Immature natural killer cell (primary cell): Measurements from ENCODE around the gene INO80B. TPM values are rescaled to one million over a fixed set of nuclear protein-coding genes. Genes with fewer than 3 reads are reported as not detected.

Experiments
- DNase-seq, 3 donors: peaks; one replicate each; pipeline ENCODE4 v3.0.0; 2022; ENCODE audit warnings: mixed read lengths in 1 of 3
- H3K27ac Mint-ChIP-seq, 6 donors: one replicate each; pipeline ENCODE4 v1.8.0; 2020; ENCODE audit warnings: mixed read lengths in 6 of 6, mild to moderate bottlenecking in 5 of 6, inconsistent platforms in 4 of 6, moderate library complexity in 3 of 6
- H3K27me3 Mint-ChIP-seq, 3 donors: one replicate each; pipeline ENCODE4 v1.8.0; 2020 to 2021; ENCODE audit warnings: low read depth in 3 of 3, mild to moderate bottlenecking in 3 of 3, mixed read lengths in 3 of 3, moderate library complexity in 3 of 3, inconsistent platforms in 1 of 3
- H3K36me3 Mint-ChIP-seq, 3 donors: one replicate each; pipeline ENCODE4 v1.8.0; 2020; ENCODE audit warnings: mixed read lengths in 3 of 3, inconsistent platforms in 2 of 3, mild to moderate bottlenecking in 2 of 3
- H3K4me1 Mint-ChIP-seq, 2 donors: one replicate each; pipeline ENCODE4 v1.8.0; 2020; ENCODE audit warnings: inconsistent platforms in 2 of 2, mild to moderate bottlenecking in 2 of 2, mixed read lengths in 2 of 2, moderate library complexity in 1 of 2
- H3K4me3 Mint-ChIP-seq, 5 donors: one replicate each; pipeline ENCODE4 v1.8.0; 2020; ENCODE audit warnings: mild to moderate bottlenecking in 5 of 5, mixed read lengths in 5 of 5, inconsistent platforms in 3 of 5, moderate library complexity in 3 of 5
- H3K9me3 Mint-ChIP-seq, 6 donors: one replicate each; pipeline ENCODE4 v1.8.0; 2020; ENCODE audit warnings: mild to moderate bottlenecking in 6 of 6, mixed read lengths in 6 of 6, inconsistent platforms in 4 of 6, moderate library complexity in 3 of 6
- polyA plus RNA-seq, 3 donors: library from polyadenylated mRNA; unstranded; fragments of 300-500 nt; fragmentation: Illumina TruSeq; gene quantifications; one replicate each; pipeline ENCODE4 v1.2.3, GENCODE V29; 2021

INO80B gene
- polyA plus RNA-seq, 3 donors from 2014 or later: 3.9 to 11.1 (median 9.3) TPM

GRCh38 chr2:74500578-74500946, 45.7 kb downstream of the INO80B start:
- no peak overlapping the region for H3K27ac Mint-ChIP-seq
- H3K27me3 Mint-ChIP-seq: peaks cover 8 to 15% (median 10%) of the 10 kb centered on the region in 3 donors
- peak overlapping the region in 4 of 5 donors; percentile 38 to 86 (median 47) for H3K4me3 Mint-ChIP-seq
- DNase-seq: no peak
- peaks cover 0 to 17% (median 10%) of the 10 kb centered on the region in 3 donors for H3K36me3 Mint-ChIP-seq
- no peaks in the 10 kb centered on the region for H3K9me3 Mint-ChIP-seq
- peaks cover 63 to 66% of the 10 kb centered on the region in 2 donors for H3K4me1 Mint-ChIP-seq

DNA sequence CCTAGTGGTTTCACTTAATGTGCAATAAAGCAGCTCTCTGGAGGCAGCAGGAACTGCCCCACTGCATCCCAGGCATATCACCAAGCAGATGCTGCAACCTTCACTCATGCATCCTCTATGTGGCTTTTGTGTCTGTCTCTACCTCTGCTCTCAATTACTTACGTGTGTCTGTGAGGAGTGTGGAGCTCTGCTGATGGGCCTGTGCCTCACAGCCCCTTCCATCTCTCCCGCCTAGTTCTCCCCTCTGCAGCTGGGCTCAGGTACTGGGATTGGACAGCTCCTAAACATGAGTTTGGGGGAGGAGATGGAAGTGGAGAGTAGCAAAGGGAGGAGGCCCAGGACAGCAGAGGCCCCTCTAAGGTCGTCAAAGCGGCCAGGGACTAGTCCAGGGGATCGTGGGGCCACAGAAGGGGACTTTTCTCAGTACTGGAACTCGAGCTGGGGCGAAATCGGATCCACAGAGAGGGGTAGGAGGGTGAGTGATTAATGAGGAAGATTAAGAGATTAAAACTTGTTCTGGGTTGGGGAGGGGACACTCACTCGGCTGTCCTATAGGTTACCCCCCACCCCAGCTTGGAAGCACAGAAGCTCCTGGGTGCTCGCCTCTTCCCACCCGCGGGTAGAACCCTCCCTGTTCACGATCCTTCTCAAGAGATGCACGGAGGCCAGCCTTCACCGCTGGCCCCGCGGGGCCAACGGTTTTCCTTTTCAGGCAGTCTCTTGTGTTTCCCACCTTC, 46.6 kb downstream of the INO80B start:
- H3K27me3 Mint-ChIP-seq: peaks cover 8 to 15% (median 10%) of the 10 kb centered on the region in 3 donors
- peaks cover under 1 to 13% (median 10%) of the 10 kb centered on the region in 3 donors for H3K36me3 Mint-ChIP-seq
- no peak for DNase-seq
- peaks cover 66 to 71% of the 10 kb centered on the region in 2 donors for H3K4me1 Mint-ChIP-seq
- H3K27ac Mint-ChIP-seq: peak overlapping the region in 4 of 6 donors; percentile 17 to 83 (median 74)
- H3K4me3 Mint-ChIP-seq: peak overlapping the region; percentile 76 to 90 (median 83)
- no peaks in the 10 kb centered on the region for H3K9me3 Mint-ChIP-seq

- peak overlapping the region; percentile 82 to 90 (median 86) for H3K4me3 Mint-ChIP-seq
- DNase-seq: no peak
- peak overlapping the region; percentile 39 to 89 (median 78) for H3K27ac Mint-ChIP-seq
- H3K4me1 Mint-ChIP-seq: peaks cover 73 to 78% of the 10 kb centered on the region in 2 donors
- peaks cover 3 to 16% (median 13%) of the 10 kb centered on the region in 3 donors for H3K36me3 Mint-ChIP-seq
- H3K27me3 Mint-ChIP-seq: peaks cover 12 to 19% (median 13%) of the 10 kb centered on the region in 3 donors
- no peaks in the 10 kb centered on the region for H3K9me3 Mint-ChIP-seq
Observed at GRCh38 chr2:74502147-74502719, 47.3 kb downstream of the INO80B start.

GRCh38 chr2:74502720-74503505, 48.0 kb downstream of the INO80B start:
- DNase-seq: peak; percentile 56 to 64 (median 57)
- Mint-ChIP-seq H3K36me3 (peaks cover 5 to 16% (median 13%) of the 10 kb centered on the region in 3 donors), H3K4me3 (peak overlapping the region; percentile 82 to 90 (median 86)), H3K4me1 (peaks cover 73 to 78% of the 10 kb centered on the region in 2 donors), H3K9me3 (no peaks in the 10 kb centered on the region), H3K27ac (peak overlapping the region; percentile 51 to 89 (median 80)), H3K27me3 (peaks cover 16 to 22% (median 16%) of the 10 kb centered on the region in 3 donors)

GRCh38 chr2:74503506-74504475, 48.9 kb downstream of the INO80B start:
- H3K36me3 Mint-ChIP-seq: peaks cover 5 to 16% (median 13%) of the 10 kb centered on the region in 3 donors
- H3K27me3 Mint-ChIP-seq: peaks cover 13 to 24% (median 13%) of the 10 kb centered on the region in 3 donors
- peaks cover 73 to 78% of the 10 kb centered on the region in 2 donors for H3K4me1 Mint-ChIP-seq
- H3K27ac Mint-ChIP-seq: peak overlapping the region; percentile 51 to 89 (median 80)
- DNase-seq: no peak
- H3K4me3 Mint-ChIP-seq: peak overlapping the region; percentile 82 to 90 (median 86)
- no peaks in the 10 kb centered on the region for H3K9me3 Mint-ChIP-seq

GRCh38 chr2:74504591-74504990, 49.7 kb downstream of the INO80B start:
- peaks cover 5 to 16% (median 13%) of the 10 kb centered on the region in 3 donors for H3K36me3 Mint-ChIP-seq
- H3K27me3 Mint-ChIP-seq: peaks cover 10 to 21% (median 11%) of the 10 kb centered on the region in 3 donors
- DNase-seq: no peak
- peak overlapping the region; percentile 82 to 90 (median 86) for H3K4me3 Mint-ChIP-seq
- H3K27ac Mint-ChIP-seq: peak overlapping the region; percentile 28 to 76 (median 56)
- H3K4me1 Mint-ChIP-seq: peaks cover 68 to 73% of the 10 kb centered on the region in 2 donors
- H3K9me3 Mint-ChIP-seq: no peaks in the 10 kb centered on the region

GRCh38 chr2:74505448-74506246, 50.8 kb downstream of the INO80B start:
- Mint-ChIP-seq H3K27me3 (peaks cover 10 to 25% (median 16%) of the 10 kb centered on the region in 3 donors), H3K4me3 (peak overlapping the region in 4 of 5 donors; percentile 42 to 87 (median 52)), H3K4me1 (peaks cover 68 to 69% of the 10 kb centered on the region in 2 donors), H3K27ac (peak overlapping the region in 2 of 6 donors; percentile 35 to 71), H3K9me3 (no peaks in the 10 kb centered on the region), H3K36me3 (peaks cover 5 to 16% (median 13%) of the 10 kb centered on the region in 3 donors)
- DNase-seq: no peak

DNA sequence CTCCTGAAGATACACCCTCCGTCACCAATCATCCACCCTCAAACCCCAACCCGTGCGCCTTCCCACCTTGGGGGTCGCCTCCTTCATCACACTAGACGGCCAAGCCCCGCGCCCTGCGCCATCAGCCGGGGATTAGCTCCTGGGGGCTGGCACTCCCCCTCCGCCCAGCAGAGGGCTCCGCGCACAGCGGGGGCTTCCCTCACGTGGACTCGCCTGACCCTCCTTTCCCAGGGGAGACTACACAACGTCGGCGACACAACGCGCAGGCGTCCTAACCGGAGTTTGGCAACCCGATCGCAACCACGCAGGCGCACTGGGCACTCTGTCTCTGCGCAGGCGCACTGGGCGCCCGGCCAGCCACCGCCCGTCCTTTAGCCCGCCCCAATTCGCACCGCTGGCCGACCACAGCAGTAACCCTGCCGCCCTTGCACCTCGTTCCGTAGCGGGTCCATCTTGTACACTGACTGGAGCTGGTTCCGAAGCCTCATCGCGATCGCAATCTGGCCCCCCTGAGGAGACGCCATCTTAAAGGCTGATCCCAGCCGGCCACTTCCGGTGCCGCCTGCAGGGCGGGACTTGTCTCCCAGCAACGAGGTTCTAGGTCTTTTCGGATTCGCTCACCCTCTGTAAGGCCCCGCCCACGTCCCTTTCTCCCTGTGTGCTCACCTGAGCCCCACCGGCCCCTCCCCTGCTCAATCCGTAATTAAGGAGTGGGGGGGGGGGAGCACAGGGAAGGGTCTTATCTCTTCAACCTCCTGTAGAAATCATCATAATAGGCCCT, 52.4 kb downstream of the INO80B start, which contains the start of gene PCGF1:
PCGF1 (minus strand) TSS at position 551 of the 781 bp plus-strand sequence; CDS start at position 524, 27 bp downstream.
- Mint-ChIP-seq H3K9me3 (no peaks in the 10 kb centered on the region), H3K4me3 (peak within 1 kb of the TSS; percentile 98 to 100 (median 99)), H3K27ac (peak within 1 kb of the TSS; percentile 99 to 100 (median 100)), H3K36me3 (peaks cover 5 to 16% (median 13%) of the 10 kb centered on the region in 3 donors), H3K27me3 (peaks cover 17 to 31% (median 24%) of the 10 kb centered on the region in 3 donors), H3K4me1 (peaks cover 57 to 59% of the 10 kb centered on the region in 2 donors)
- peak; percentile 98 to 99 (median 98) for DNase-seq

Other genes starting within 250 kb of the INO80B start
- gene SLC4A5, start 111.7 kb upstream of the INO80B start, polyA plus RNA-seq: not detected
- 100 to 1,000 TPM in 1 of 3 donors, 10 to 100 TPM in 2; 38.0 to 106 (median 50.9) TPM for gene DCTN1, start 74.8 kb upstream of the INO80B start, polyA plus RNA-seq
- 1 to 10 TPM in 2 of 3 donors, not detected in 1; 1.6 TPM for gene C2orf81, start 33.5 kb upstream of the INO80B start, polyA plus RNA-seq
- gene WDR54, start 33.4 kb upstream of the INO80B start, polyA plus RNA-seq: 10 to 100 TPM; 38.0 to 94.8 (median 47.7) TPM
- 10 to 100 TPM in 1 of 3 donors, 1 to 10 TPM in 2; 5.8 to 10.8 (median 8.4) TPM for gene RTKN, start 13.2 kb upstream of the INO80B start, polyA plus RNA-seq
- gene WBP1, start 3.4 kb downstream of the INO80B start, polyA plus RNA-seq: 10 to 100 TPM; 45.6 to 56.1 (median 54.0) TPM
- gene MOGS, start 10.3 kb downstream of the INO80B start, polyA plus RNA-seq: 10 to 100 TPM; 45.1 to 73.5 (median 46.7) TPM
- 100 to 1,000 TPM in 2 of 3 donors, 10 to 100 TPM in 1; 83.8 to 152 (median 119) TPM for gene MRPL53, start 17.6 kb downstream of the INO80B start, polyA plus RNA-seq
- gene CCDC142, start 27.9 kb downstream of the INO80B start, polyA plus RNA-seq: 10 to 100 TPM in 1 of 3 donors, 1 to 10 TPM in 2; 4.1 to 16.6 (median 4.4) TPM
- gene TTC31, start 28.0 kb downstream of the INO80B start, polyA plus RNA-seq: 10 to 100 TPM; 15.9 to 35.1 (median 31.9) TPM
- gene LBX2, start 44.5 kb downstream of the INO80B start, polyA plus RNA-seq: not detected
- gene PCGF1, start 52.6 kb downstream of the INO80B start, polyA plus RNA-seq: 10 to 100 TPM; 18.8 to 22.8 (median 19.5) TPM
- not detected for gene TLX2, start 59.4 kb downstream of the INO80B start, polyA plus RNA-seq
- not detected for gene DQX1, start 71.1 kb downstream of the INO80B start, polyA plus RNA-seq
- 100 to 1,000 TPM; 107 to 126 (median 118) TPM for gene AUP1, start 74.6 kb downstream of the INO80B start, polyA plus RNA-seq
- 10 to 100 TPM; 26.5 to 27.2 (median 27.0) TPM for gene HTRA2, start 74.8 kb downstream of the INO80B start, polyA plus RNA-seq
- gene LOXL3, start 98.9 kb downstream of the INO80B start, polyA plus RNA-seq: under 1 TPM in 2 of 3 donors, not detected in 1; 0.19 to 0.22 TPM
- 10 to 100 TPM; 18.4 to 42.7 (median 28.4) TPM for gene DOK1, start 99.6 kb downstream of the INO80B start, polyA plus RNA-seq
- gene M1AP, start 193.2 kb downstream of the INO80B start, polyA plus RNA-seq: not detected
- 1 to 10 TPM; 3.7 to 9.5 (median 6.7) TPM for gene SEMA4F, start 199.2 kb downstream of the INO80B start, polyA plus RNA-seq